DOHH2 (cell line): ENCODE measurements around the gene CKM.

Experiments used
- CTCF ChIP-seq: fragments of 200-600 bp; sonication (generic); IDR thresholded peaks from one replicate; pipeline ENCODE4 v1.5.1; 2014; ENCODE audit warnings: antibody characterized with exemption, mild to moderate bottlenecking, low read depth, low read length; ENCODE audit not compliant: poor library complexity, severe bottlenecking
- EZH2phosphoT487 ChIP-seq: fragments of 200-600 bp; sonication (generic); IDR thresholded peaks from 2 replicates; pipeline ENCODE4 v1.6.1; 2017; ENCODE audit warnings: borderline replicate concordance, mild to moderate bottlenecking, antibody characterized with exemption, low read length, moderate library complexity, mixed read lengths

- TF ChIP-seq CTCF (no peak), EZH2phosphoT487 (no peak)
These were observed 22.2 kb upstream of the CKM start for GRCh38 chr19:45344621-45345505.
